Measurements from ENCODE around the gene ZCWPW1. TPM values are rescaled to one million over a fixed set of nuclear protein-coding genes. Genes with fewer than 3 reads are reported as not detected.
"Not testable (repeated sequence)": the region's sequence is repeated elsewhere in the genome, so short reads cannot be mapped to it uniquely, and the experiment has no call there.

The ZCWPW1 gene
- total RNA-seq, 1 donor from 2014 or later: 3.1 TPM

GRCh38 chr7:100439244-100439643, 10.7 kb upstream of the ZCWPW1 start:
- H3K36me3 ChIP-seq (ENCODE audit: control insufficient read depth in 3 of 3, insufficient read depth in 3 of 3, low read length in 3 of 3); H3K27me3 ChIP-seq (ENCODE audit: control insufficient read depth in 3 of 3, insufficient read depth in 3 of 3, low read length in 3 of 3); H3K9me3 ChIP-seq (ENCODE audit: control insufficient read depth in 3 of 3, low read length in 3 of 3); H3K27ac ChIP-seq (ENCODE audit: low read depth, low read length); H3K4me3 ChIP-seq (ENCODE audit: low read length in 3 of 3); H3K9ac ChIP-seq (ENCODE audit: low read depth in 1 of 3, low read length in 3 of 3): not testable (repeated sequence)
- peaks cover 14 to 20% (median 14%) of the 10 kb centered on the region in 3 donors for H3K4me1 ChIP-seq (ENCODE audit: control insufficient read depth in 3 of 3, insufficient read depth in 3 of 3, low read length in 3 of 3)

GRCh38 chr7:100438731-100439130, 10.2 kb upstream of the ZCWPW1 start:
- H3K9me3 ChIP-seq (ENCODE audit: control insufficient read depth in 3 of 3, low read length in 3 of 3); H3K4me3 ChIP-seq (ENCODE audit: low read length in 3 of 3); H3K27me3 ChIP-seq (ENCODE audit: control insufficient read depth in 3 of 3, insufficient read depth in 3 of 3, low read length in 3 of 3); H3K27ac ChIP-seq (ENCODE audit: low read depth, low read length); H3K36me3 ChIP-seq (ENCODE audit: control insufficient read depth in 3 of 3, insufficient read depth in 3 of 3, low read length in 3 of 3); H3K9ac ChIP-seq (ENCODE audit: low read depth in 1 of 3, low read length in 3 of 3): not testable (repeated sequence)
- H3K4me1 ChIP-seq (ENCODE audit: control insufficient read depth in 3 of 3, insufficient read depth in 3 of 3, low read length in 3 of 3): peaks cover 16 to 22% (median 16%) of the 10 kb centered on the region in 3 donors

GRCh38 chr7:100438172-100438571, 9.7 kb upstream of the ZCWPW1 start:
- H3K36me3 ChIP-seq (ENCODE audit: control insufficient read depth in 3 of 3, insufficient read depth in 3 of 3, low read length in 3 of 3): peaks cover 9 to 15% (median 11%) of the 10 kb centered on the region in 3 donors

GRCh38 chr7:100437150-100438100, 8.9 kb upstream of the ZCWPW1 start:
- no peaks in the 10 kb centered on the region for H3K9me3 ChIP-seq (ENCODE audit: control insufficient read depth in 3 of 3, low read length in 3 of 3)
- H3K27me3 ChIP-seq (ENCODE audit: control insufficient read depth in 3 of 3, insufficient read depth in 3 of 3, low read length in 3 of 3): no peaks in the 10 kb centered on the region
- no peak overlapping the region for H3K9ac ChIP-seq (ENCODE audit: low read depth in 1 of 3, low read length in 3 of 3)
- H3K4me3 ChIP-seq (ENCODE audit: low read length in 3 of 3): no peak overlapping the region
- peaks cover 23 to 32% (median 25%) of the 10 kb centered on the region in 3 donors for H3K4me1 ChIP-seq (ENCODE audit: control insufficient read depth in 3 of 3, insufficient read depth in 3 of 3, low read length in 3 of 3)
- peak overlapping the region; percentile 82 for H3K27ac ChIP-seq (ENCODE audit: low read depth, low read length)
- H3K36me3 ChIP-seq (ENCODE audit: control insufficient read depth in 3 of 3, insufficient read depth in 3 of 3, low read length in 3 of 3): peaks cover 15 to 23% (median 15%) of the 10 kb centered on the region in 3 donors

More at GRCh38 chr7:100438172-100438571, 9.7 kb upstream of the ZCWPW1 start:
- H3K27ac ChIP-seq (ENCODE audit: low read depth, low read length): no peak overlapping the region
- no peaks in the 10 kb centered on the region for H3K9me3 ChIP-seq (ENCODE audit: control insufficient read depth in 3 of 3, low read length in 3 of 3)
- no peaks in the 10 kb centered on the region for H3K27me3 ChIP-seq (ENCODE audit: control insufficient read depth in 3 of 3, insufficient read depth in 3 of 3, low read length in 3 of 3)
- no peak overlapping the region for H3K9ac ChIP-seq (ENCODE audit: low read depth in 1 of 3, low read length in 3 of 3)
- no peak overlapping the region for H3K4me3 ChIP-seq (ENCODE audit: low read length in 3 of 3)
- H3K4me1 ChIP-seq (ENCODE audit: control insufficient read depth in 3 of 3, insufficient read depth in 3 of 3, low read length in 3 of 3): peaks cover 19 to 24% (median 19%) of the 10 kb centered on the region in 3 donors

GRCh38 chr7:100435401-100436304, 7.2 kb upstream of the ZCWPW1 start:
- Histone ChIP-seq H3K9ac (ENCODE audit: low read depth in 1 of 3, low read length in 3 of 3) (peak overlapping the region; percentile 88 to 89 (median 89)), H3K27me3 (ENCODE audit: control insufficient read depth in 3 of 3, insufficient read depth in 3 of 3, low read length in 3 of 3) (no peaks in the 10 kb centered on the region), H3K9me3 (ENCODE audit: control insufficient read depth in 3 of 3, low read length in 3 of 3) (no peaks in the 10 kb centered on the region), H3K4me3 (ENCODE audit: low read length in 3 of 3) (peak overlapping the region; percentile 83 to 90 (median 85)), H3K4me1 (ENCODE audit: control insufficient read depth in 3 of 3, insufficient read depth in 3 of 3, low read length in 3 of 3) (peaks cover 41 to 50% (median 42%) of the 10 kb centered on the region in 3 donors), H3K36me3 (ENCODE audit: control insufficient read depth in 3 of 3, insufficient read depth in 3 of 3, low read length in 3 of 3) (peaks cover 20 to 28% (median 21%) of the 10 kb centered on the region in 3 donors), H3K27ac (ENCODE audit: low read depth, low read length) (peak overlapping the region; percentile 82)

- Histone ChIP-seq H3K27ac (ENCODE audit: low read depth, low read length) (no peak overlapping the region), H3K9me3 (ENCODE audit: control insufficient read depth in 3 of 3, low read length in 3 of 3) (no peaks in the 10 kb centered on the region), H3K27me3 (ENCODE audit: control insufficient read depth in 3 of 3, insufficient read depth in 3 of 3, low read length in 3 of 3) (no peaks in the 10 kb centered on the region), H3K4me1 (ENCODE audit: control insufficient read depth in 3 of 3, insufficient read depth in 3 of 3, low read length in 3 of 3) (peaks cover 43 to 53% (median 45%) of the 10 kb centered on the region in 3 donors), H3K36me3 (ENCODE audit: control insufficient read depth in 3 of 3, insufficient read depth in 3 of 3, low read length in 3 of 3) (peaks cover 20 to 28% (median 21%) of the 10 kb centered on the region in 3 donors), H3K4me3 (ENCODE audit: low read length in 3 of 3) (peak overlapping the region in 2 of 3 donors; percentile 83 to 85), H3K9ac (ENCODE audit: low read depth in 1 of 3, low read length in 3 of 3) (peak overlapping the region in 1 of 3 donors; percentile 88)
Observed at GRCh38 chr7:100434297-100435144, 6.0 kb upstream of the ZCWPW1 start.

GRCh38 chr7:100433592-100434296, 5.2 kb upstream of the ZCWPW1 start:
- H3K9me3 ChIP-seq (ENCODE audit: control insufficient read depth in 3 of 3, low read length in 3 of 3): no peaks in the 10 kb centered on the region
- peaks cover 43 to 53% (median 45%) of the 10 kb centered on the region in 3 donors for H3K4me1 ChIP-seq (ENCODE audit: control insufficient read depth in 3 of 3, insufficient read depth in 3 of 3, low read length in 3 of 3)
- peak overlapping the region in 2 of 3 donors; percentile 2 to 33 for H3K9ac ChIP-seq (ENCODE audit: low read depth in 1 of 3, low read length in 3 of 3)
- H3K27ac ChIP-seq (ENCODE audit: low read depth, low read length): no peak overlapping the region
- no peaks in the 10 kb centered on the region for H3K27me3 ChIP-seq (ENCODE audit: control insufficient read depth in 3 of 3, insufficient read depth in 3 of 3, low read length in 3 of 3)
- H3K36me3 ChIP-seq (ENCODE audit: control insufficient read depth in 3 of 3, insufficient read depth in 3 of 3, low read length in 3 of 3): peaks cover 20 to 28% (median 21%) of the 10 kb centered on the region in 3 donors
- H3K4me3 ChIP-seq (ENCODE audit: low read length in 3 of 3): no peak overlapping the region

- H3K27me3 ChIP-seq (ENCODE audit: control insufficient read depth in 3 of 3, insufficient read depth in 3 of 3, low read length in 3 of 3): no peaks in the 10 kb centered on the region
- H3K27ac ChIP-seq (ENCODE audit: low read depth, low read length): no peak overlapping the region
- H3K9ac ChIP-seq (ENCODE audit: low read depth in 1 of 3, low read length in 3 of 3): peak overlapping the region in 2 of 3 donors; percentile 2 to 33
- no peaks in the 10 kb centered on the region for H3K9me3 ChIP-seq (ENCODE audit: control insufficient read depth in 3 of 3, low read length in 3 of 3)
- peaks cover 20 to 28% (median 21%) of the 10 kb centered on the region in 3 donors for H3K36me3 ChIP-seq (ENCODE audit: control insufficient read depth in 3 of 3, insufficient read depth in 3 of 3, low read length in 3 of 3)
- H3K4me1 ChIP-seq (ENCODE audit: control insufficient read depth in 3 of 3, insufficient read depth in 3 of 3, low read length in 3 of 3): peaks cover 43 to 53% (median 45%) of the 10 kb centered on the region in 3 donors
- H3K4me3 ChIP-seq (ENCODE audit: low read length in 3 of 3): no peak overlapping the region
Observed at GRCh38 chr7:100433276-100433591, 4.7 kb upstream of the ZCWPW1 start.

All from skeletal muscle tissue (tissue), 4 donors.